ENCODE data around the gene L3MBTL2. TPM values are rescaled to one million over a fixed set of nuclear protein-coding genes. Genes with fewer than 3 reads are reported as not detected.

Gene L3MBTL2
- total RNA-seq, 4 donors from 2014 or later = 2.1 to 35.1 (median 22.2) TPM

GRCh38 chr22:41222846-41223507 is 17.9 kb downstream of the L3MBTL2 start:
- Histone ChIP-seq H3K27me3 (no peaks in the 10 kb centered on the region), H3K36me3 (no peaks in the 10 kb centered on the region), H3K27ac (no peak overlapping the region), H3K9me3 (no peaks in the 10 kb centered on the region), H3K4me3 (no peak overlapping the region), H3K4me1 (no peaks in the 10 kb centered on the region)
- intact Hi-C loops (cut with DNase I; ENCODE audit: low total_unique reads) = no loop called here
- no peak for DNase-seq
- TF ChIP-seq CTCF (IDR thresholded peaks at IDR 0.05) (no peak), POLR2A (IDR thresholded peaks at IDR 0.05) (no peak)

GRCh38 chr22:41223535-41223934 is 18.4 kb downstream of the L3MBTL2 start:
- Histone ChIP-seq H3K36me3 (no peaks in the 10 kb centered on the region), H3K27ac (no peak overlapping the region), H3K27me3 (no peaks in the 10 kb centered on the region), H3K9me3 (no peaks in the 10 kb centered on the region), H3K4me3 (no peak overlapping the region), H3K4me1 (no peaks in the 10 kb centered on the region)
- no peak for DNase-seq
- TF ChIP-seq CTCF (IDR thresholded peaks at IDR 0.05) (no peak), POLR2A (IDR thresholded peaks at IDR 0.05) (no peak)
- intact Hi-C loops (cut with DNase I; ENCODE audit: low total_unique reads) = no loop called here

- no peak for DNase-seq
- Histone ChIP-seq H3K27me3 (no peaks in the 10 kb centered on the region), H3K9me3 (no peaks in the 10 kb centered on the region), H3K27ac (no peak overlapping the region), H3K36me3 (no peaks in the 10 kb centered on the region), H3K4me3 (no peak overlapping the region), H3K4me1 (no peaks in the 10 kb centered on the region)
- TF ChIP-seq CTCF (IDR thresholded peaks at IDR 0.05) (no peak), POLR2A (IDR thresholded peaks at IDR 0.05) (no peak)
- intact Hi-C loops (cut with DNase I; ENCODE audit: low total_unique reads) = no loop called here
Observed at GRCh38 chr22:41226723-41227655, 21.9 kb downstream of the L3MBTL2 start.

- H3K36me3 ChIP-seq = no peaks in the 10 kb centered on the region
- H3K27me3 ChIP-seq = no peaks in the 10 kb centered on the region
- intact Hi-C loops (cut with DNase I; ENCODE audit: low total_unique reads) = no loop called here
Observed at GRCh38 chr22:41229215-41229614, 24.1 kb downstream of the L3MBTL2 start.

GRCh38 chr22:41229730-41230400 is 24.8 kb downstream of the L3MBTL2 start:
- H3K4me1 ChIP-seq = no peaks in the 10 kb centered on the region
- TF ChIP-seq CTCF (IDR thresholded peaks at IDR 0.05) (no peak), POLR2A (IDR thresholded peaks at IDR 0.05) (no peak)
- H3K36me3 ChIP-seq = no peaks in the 10 kb centered on the region
- no peak for DNase-seq
- H3K27me3 ChIP-seq = no peaks in the 10 kb centered on the region
- no peak overlapping the region for H3K4me3 ChIP-seq
- H3K27ac ChIP-seq = no peak overlapping the region
- no peaks in the 10 kb centered on the region for H3K9me3 ChIP-seq
- intact Hi-C loops (cut with DNase I; ENCODE audit: low total_unique reads) = no loop called here

More at GRCh38 chr22:41229215-41229614, 24.1 kb downstream of the L3MBTL2 start:
- no peak for TF ChIP-seq POLR2A (IDR thresholded peaks at IDR 0.05)
- no peak for DNase-seq
- no peak overlapping the region for H3K27ac ChIP-seq
- no peaks in the 10 kb centered on the region for H3K9me3 ChIP-seq
- no peak overlapping the region for H3K4me3 ChIP-seq
- no peaks in the 10 kb centered on the region for H3K4me1 ChIP-seq

Data from uterus (tissue), 4 donors.